Tibial nerve (tissue), 4 donors: ENCODE data around the gene MEGF6.

Source experiments
- EP300 ChIP-seq, 2 donors: sonication (generic); formaldehyde crosslinking; IDR thresholded peaks; one replicate each; pipeline ENCODE4 v1.6.1; 2017; ENCODE audit warnings: antibody characterized with exemption in 2 of 2, mild to moderate bottlenecking in 1 of 2
- POLR2A ChIP-seq, 2 donors: fragments of 450-650 bp; IDR thresholded peaks; one replicate each; pipeline ENCODE4 v1.6.1; 2017; ENCODE audit warnings: antibody characterized with exemption in 2 of 2, mild to moderate bottlenecking in 2 of 2, moderate library complexity in 2 of 2
- TF ChIP-seq, protein P1 (sequence below), 5 experiments: fragments of 200-600 bp in 3 of 5; fragments of 450-650 bp in 2 of 5; sonication (generic) in 3 of 5; IDR thresholded peaks; one replicate each; pipeline ENCODE4 v1.5.1; 2016 to 2019; ENCODE audit warnings: antibody characterized with exemption in 5 of 5, mild to moderate bottlenecking in 3 of 5, moderate library complexity in 2 of 5

DNA sequence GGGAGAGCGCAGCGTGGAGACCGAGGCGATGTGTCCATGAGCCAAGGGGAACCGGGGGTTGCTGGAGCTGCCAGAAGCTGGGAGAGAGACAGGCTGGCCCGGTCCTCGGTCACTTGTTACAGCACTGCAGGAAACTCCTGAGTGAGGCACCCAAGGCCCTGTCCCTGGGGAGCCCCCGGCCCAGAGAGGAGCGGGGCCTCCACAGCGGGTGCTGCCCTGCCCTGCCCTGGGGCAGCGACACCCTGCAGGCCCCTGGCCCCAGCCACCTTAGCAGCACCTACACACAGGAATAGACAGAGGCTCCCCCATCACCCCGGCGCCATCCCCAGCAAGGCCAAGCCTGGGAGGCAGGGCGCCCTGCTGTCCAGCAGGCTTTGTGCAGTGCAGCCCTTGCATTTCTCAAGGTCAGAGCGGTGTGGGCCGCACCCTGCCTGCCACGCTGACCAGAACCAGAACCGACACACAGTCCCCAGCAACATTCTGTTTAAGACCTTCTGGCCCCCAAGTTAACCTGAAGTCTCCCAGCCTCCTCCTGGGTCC lies 6.6 kb upstream of the MEGF6 start:
- TF ChIP-seq, protein P1, sequence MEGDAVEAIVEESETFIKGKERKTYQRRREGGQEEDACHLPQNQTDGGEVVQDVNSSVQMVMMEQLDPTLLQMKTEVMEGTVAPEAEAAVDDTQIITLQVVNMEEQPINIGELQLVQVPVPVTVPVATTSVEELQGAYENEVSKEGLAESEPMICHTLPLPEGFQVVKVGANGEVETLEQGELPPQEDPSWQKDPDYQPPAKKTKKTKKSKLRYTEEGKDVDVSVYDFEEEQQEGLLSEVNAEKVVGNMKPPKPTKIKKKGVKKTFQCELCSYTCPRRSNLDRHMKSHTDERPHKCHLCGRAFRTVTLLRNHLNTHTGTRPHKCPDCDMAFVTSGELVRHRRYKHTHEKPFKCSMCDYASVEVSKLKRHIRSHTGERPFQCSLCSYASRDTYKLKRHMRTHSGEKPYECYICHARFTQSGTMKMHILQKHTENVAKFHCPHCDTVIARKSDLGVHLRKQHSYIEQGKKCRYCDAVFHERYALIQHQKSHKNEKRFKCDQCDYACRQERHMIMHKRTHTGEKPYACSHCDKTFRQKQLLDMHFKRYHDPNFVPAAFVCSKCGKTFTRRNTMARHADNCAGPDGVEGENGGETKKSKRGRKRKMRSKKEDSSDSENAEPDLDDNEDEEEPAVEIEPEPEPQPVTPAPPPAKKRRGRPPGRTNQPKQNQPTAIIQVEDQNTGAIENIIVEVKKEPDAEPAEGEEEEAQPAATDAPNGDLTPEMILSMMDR (IDR thresholded peaks at IDR 0.05) = no peak
- no peak for TF ChIP-seq POLR2A (IDR thresholded peaks at IDR 0.05)
- TF ChIP-seq EP300 (IDR thresholded peaks at IDR 0.05) = no peak
